Caki2 (cell line): Measurements from ENCODE around the gene PARD3. TPM values are rescaled to one million over a fixed set of nuclear protein-coding genes. Genes with fewer than 3 reads are reported as not detected.

Experiments used
- DNase-seq: peaks from one replicate; pipeline ENCODE4 v3.0.0-alpha.2; 2015; ENCODE audit warnings: low read depth
- in situ Hi-C: cut with HindIII; loops from 2 replicates; pipeline ENCODE4 v1.10.0; 2016; ENCODE audit warnings: low sequenced_read_pairs, low pct_unique_long_range_greater_than_20kb, mixed read lengths
- total RNA-seq: library from RNA; depleted of rRNA; stranded (reverse); fragments of >200 nt; shearing (Covaris generic); gene quantifications from 2 replicates; pipeline ENCODE4 v1.2.3, GENCODE V29; 2014; ENCODE audit warnings: low replicate concordance

Gene PARD3
- total RNA-seq, 1 experiment from 2014 or later = 237 TPM

DNA sequence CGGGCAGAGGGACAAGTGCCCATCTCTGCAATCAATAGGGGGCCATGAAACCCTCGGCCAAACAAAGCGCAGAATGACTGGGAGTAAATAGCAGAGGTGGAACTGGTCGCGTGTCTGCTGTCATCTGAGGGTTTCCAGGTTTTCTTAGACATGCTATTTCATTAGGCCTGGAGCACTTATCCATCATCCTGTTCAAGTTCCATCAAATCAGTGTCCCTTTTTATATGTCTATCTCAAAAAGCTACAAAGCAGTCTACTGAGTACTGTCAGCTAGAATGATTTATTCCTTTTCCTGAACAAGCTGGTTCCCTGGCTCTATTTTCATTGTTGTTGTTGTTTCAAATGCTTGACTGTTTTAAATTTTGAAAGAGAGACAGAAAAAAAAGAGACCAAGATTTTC is 590.5 kb downstream of the PARD3 start:
- in situ Hi-C loops = no loop called here
- DNase-seq = no peak

DNA sequence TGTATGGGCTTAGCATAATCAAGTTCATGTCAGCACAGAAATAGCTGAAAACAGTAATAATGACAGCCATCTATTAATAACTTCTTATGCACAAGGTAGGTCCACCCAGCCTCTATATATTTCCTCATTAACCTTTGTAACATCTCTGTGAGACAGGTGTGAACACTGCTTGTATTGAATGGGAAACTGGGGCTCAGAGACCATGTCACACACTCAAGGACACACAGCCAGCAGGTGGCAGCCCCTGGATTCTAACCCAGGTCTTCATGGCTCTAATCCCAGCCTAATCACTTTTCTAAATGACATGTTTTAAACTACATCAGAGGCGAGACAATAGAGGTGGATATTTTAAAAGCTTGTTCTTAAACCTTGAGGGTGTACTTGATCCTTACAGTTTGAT is 591.4 kb downstream of the PARD3 start:
- in situ Hi-C loops = no loop called here

DNA sequence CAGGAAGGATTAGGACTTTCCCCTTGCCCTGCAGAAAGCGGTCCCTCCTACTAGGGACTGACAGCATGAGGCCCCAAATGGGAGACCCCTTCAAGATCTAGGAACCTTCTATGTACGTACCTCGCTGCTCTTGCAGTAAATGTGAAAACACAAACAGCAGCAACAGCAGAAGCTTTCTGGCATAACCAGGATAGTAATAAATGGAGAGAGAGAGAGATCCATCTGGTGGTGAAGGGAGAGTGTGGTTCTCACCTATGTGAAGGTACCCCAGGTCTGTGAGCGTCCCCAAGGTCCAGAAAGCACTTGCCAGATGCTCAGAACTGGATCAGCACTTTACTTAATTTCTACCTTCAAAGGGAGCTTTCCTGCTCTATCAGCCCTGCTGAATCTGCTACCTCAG is 592.7 kb downstream of the PARD3 start:
- in situ Hi-C loops = no loop called here

More for the DNA sequence above, 591.4 kb downstream of the PARD3 start:
- DNase-seq = no peak

DNA sequence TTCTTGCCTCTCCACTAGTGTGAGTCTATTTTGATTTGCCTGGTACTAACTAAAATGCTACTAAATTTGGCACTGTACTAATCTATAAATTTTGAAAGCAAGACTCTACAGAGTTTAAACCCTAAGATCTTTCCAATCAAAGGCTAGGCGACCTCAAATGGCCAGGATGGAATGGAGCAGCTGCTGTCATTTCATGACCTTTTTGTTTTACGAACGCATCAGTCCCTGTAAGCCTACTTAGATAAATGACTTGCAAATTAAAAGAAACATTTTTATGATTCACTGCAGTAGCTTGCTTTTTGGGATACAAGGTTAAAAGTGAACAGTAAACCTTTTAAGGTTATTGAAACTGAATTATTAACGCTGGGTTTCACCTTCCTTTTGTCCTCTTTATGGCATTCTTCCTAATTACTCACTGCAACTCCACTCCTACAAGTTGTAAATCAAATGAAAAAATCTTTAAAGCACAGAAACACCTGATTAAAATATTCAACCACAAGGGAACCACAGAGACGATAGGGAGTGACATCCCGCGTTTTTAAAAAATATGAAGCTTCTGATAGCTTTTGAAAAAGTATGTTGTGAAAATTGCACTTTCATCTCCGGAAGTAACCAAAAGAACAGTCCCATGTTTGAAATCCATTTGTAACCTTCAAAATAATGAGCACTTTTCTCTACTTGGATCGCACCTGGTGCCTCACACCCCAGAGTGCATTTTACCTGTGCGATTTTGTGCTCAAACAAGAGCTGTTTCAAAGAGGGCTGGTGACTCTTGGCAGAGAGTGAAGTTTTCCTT is 595.1 kb downstream of the PARD3 start:
- in situ Hi-C loops = no loop called here
- no peak for DNase-seq

More for the DNA sequence above, 592.7 kb downstream of the PARD3 start:
- DNase-seq = no peak

DNA sequence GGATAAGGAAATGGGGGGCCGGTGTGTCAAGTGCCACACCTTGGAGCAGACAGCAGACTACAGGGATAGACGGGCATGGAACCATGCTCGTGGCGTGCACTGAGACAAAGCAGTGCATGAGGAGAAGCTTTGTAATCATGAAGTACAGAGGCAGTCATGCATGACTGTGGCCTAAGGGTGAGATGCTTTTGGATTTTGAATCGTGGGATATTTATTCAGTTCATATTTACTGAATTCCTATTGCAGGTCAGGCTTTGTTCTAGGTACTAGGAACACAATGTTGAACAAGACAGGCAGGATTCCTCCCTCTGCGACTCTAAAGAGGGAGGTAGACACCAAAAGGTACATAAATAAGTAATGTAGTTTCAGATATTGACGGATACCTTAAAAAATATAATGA is 597.6 kb downstream of the PARD3 start:
- peak; percentile 37 for DNase-seq
- in situ Hi-C loops = no loop called here

DNA sequence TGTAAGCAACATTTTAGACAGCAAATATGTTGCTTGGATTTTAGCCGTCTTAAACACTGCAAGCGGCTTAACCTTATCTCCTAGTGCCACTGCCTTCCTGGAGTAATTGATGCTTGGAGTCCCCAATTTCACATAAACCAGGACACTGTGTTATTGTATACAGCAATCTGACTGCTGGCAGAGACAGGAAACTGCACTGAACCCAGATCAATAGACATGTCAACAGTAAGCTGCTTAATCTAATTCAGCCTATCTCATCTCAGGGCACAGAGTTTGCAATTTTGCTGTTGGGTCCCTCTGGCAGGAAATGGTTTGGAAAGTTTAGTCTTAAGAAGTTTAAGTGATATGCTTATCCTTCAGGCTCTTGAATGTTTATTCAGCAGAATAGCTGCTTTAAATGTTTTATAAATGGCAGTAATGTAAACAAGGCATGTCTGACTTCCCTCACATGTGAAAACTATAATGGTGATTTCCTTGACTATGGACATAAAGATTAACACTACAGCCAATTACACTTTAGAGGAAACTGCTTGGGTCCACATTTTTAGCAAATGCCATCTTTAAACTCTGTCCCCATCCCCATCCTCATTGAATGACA is 598.6 kb downstream of the PARD3 start:
- in situ Hi-C loops = no loop called here

DNA sequence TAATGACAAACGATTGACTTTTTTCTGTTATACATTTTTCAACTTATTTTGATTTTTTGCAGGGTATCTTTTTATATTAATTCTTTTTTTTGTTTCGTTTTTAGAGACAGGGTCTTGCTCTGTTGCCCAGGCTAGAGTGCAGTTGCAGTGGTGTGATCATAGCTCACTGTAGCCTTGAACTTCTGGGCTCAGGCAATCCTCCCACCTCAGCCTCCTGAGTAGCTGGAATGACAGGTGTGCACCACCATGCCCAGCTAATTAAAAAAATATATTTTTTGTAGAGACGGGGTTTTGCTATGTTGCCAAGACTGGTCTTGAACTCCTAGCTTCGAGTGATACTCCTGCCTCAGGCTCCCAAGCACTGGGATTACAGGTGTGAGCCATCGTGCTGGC is 601.3 kb downstream of the PARD3 start:
- in situ Hi-C loops = no loop called here
- no peak for DNase-seq

More for the DNA sequence above, 598.6 kb downstream of the PARD3 start:
- DNase-seq = no peak

DNA sequence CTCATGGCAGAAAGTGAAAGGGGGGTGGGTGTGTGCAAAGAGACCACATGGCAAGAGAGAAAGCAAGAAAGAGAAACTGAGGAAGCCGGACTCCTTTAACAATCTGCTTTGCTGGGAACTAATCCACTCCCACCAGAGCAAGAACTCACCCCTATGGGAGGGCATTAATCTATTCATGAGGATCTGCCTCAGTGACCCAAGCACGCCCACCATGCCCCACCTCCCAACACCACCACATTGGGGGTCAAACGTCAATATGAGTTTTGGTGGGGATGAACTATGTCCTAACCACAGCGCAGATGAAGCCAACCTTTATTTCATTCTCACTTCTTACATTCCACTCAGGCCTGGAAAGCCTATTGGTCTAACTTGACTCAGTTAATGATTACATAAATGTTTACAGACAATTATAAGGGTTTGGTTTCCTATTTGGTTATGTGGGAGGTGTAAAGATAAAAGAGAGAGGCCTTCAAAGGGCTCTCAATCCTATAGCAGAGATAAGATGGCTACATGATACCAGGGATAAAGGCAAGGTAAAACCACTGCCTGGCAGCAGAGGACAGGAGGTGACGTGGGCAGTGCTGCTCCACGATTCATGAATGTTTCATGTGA is 601.8 kb downstream of the PARD3 start:
- in situ Hi-C loops = no loop called here
- DNase-seq = no peak

DNA sequence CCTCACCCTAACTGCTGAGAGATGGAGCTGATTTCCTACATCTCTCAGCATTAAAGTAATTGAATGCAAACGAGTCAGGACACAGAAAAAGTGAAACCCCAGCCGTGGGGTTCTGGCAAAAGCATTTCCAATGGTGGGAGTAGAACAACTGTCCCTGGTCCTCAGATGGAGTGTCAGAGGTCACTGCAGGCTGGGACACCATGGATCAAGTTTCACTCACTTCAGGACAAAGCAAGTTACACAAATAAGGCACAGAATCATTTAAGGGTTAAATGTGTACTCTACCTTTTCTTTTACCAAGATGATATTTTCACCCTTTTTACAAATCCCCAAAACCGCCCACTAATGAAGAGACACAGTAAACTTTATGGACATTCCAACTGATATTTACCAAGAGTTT is 607.8 kb downstream of the PARD3 start:
- no peak for DNase-seq
- in situ Hi-C loops = no loop called here

DNA sequence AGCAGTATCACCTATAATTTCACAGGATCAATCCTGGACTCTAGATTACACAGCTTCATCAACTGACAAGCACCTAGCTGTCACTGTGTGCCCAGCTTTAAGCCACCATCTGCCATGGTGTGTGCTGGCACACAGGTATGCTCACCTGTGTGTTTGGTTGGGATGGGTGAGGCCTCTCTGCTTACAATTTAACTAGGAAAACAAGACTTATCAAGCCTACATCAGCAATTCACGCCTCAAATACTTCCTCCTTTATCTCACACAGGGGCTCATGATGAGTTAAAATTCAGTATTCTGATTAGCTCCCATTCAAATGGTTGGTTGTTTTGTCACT is 608.2 kb downstream of the PARD3 start:
- in situ Hi-C loops = no loop called here
- DNase-seq = no peak

DNA sequence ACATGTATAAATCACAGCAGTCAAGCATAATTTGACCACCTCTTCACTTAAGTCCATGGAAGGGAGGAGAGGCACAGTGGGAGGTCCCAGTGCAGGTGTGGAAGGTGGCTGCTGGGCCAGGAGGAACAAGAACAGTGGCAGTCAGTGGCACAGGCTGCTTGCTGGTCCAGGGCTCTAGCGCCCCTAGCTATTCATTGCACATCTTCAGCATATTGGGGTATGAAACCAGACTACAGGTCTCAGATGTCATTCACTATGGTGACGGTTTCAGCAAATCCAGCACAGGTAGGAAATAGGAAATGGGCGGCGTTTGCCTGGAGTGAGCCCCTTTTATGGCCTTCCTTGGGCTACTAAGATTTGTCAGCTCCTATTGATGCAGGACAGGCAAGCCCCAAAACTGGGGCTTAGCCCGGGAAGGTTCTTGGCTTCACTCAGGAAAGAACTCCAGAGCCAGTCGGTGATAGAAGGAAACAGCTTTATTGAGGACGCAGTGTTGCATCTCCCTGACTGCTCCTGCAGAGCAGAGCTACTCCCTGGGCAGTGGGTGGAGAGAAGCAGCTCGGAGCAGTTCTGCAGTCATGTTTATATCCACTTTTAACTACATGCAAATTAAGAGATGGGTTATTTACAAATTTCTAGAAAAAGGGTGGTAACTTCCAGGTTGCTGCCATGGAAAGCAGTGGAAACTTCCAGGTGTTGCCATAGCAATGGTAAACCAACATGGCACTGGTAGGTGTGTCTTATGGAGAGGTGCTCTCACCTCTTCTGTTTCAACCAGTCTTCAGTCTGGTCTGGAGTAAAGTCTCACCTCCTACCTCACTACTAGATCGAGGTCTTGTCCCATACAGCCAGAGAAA is 608.8 kb downstream of the PARD3 start:
- in situ Hi-C loops = no loop called here
- no peak for DNase-seq

DNA sequence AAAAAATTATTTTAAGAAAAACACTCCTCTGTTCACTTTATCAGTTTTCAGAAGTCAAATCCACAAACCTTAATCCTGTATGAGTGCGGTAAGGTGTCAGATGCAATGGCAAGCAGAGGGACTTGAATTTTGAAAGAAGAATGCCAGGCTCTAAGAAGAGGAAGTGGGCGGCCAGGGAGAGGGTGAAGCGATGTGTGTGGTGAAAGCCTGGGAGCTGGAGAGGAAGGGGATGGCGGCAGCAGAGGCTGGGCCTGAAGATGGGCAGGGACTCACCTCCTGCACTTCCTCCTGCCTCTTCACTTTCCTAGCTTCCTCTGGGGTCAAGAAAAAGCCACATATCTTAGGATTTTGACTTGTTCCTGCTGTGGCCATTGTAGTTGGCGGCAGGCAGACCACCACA is 609.6 kb downstream of the PARD3 start:
- in situ Hi-C loops = no loop called here
- DNase-seq = no peak

DNA sequence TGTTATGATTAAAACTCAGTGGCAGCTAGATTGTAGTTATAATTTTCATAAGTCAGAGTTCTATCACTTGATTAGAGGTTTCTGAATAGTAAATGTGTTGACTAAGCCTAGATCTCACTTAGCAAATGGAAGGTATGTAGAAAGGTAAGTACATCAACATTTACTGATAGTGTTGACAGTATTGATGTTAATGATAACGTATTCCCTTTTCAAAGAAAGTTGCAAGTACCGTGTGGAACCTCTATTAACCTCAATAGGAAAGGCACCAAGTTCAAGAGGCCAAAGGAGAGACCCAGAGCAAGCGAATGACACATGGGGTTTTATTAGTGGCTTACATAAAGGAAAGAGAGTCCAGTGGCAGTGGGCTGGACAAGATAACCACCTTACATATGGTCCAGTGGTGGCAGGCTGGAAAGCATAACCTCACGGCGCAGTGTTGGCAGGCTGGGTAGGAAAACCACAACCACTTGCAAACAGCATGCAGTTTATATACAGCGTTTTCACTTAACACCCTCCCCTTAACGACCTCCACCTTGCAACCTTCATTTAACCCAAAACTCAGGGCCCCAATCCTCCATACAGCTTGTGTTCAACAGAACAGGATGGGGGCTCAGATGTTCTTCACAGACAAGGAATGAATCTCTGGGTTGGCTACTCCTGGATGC is 611.0 kb downstream of the PARD3 start:
- in situ Hi-C loops = no loop called here
- no peak for DNase-seq

DNA sequence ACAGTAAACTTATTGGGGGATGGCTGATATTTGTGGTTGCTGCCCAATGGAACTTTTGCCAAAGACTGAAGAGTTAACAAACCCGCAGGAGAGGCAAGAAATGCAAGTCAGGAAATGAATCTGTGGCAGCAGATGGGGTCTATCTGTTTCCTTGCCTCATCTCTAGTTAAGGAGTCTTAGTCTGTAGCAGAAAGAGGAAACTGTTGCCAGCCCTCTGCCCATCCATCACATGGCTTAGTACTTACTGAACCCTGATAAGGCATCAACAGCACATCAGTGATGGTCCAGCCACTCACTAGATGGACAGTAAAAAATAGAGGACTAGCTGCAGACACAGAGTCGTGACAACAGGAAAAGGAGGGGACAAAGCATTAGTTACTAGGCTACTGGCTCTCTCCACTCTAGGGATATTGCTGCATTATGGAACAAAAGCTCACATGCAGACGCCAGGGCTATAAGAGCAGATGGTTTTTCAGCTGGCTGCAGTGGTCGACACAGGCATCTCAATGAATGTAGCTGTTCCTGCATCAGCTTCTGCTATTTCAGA is 614.7 kb downstream of the PARD3 start:
- no peak for DNase-seq
- in situ Hi-C loops = no loop called here

DNA sequence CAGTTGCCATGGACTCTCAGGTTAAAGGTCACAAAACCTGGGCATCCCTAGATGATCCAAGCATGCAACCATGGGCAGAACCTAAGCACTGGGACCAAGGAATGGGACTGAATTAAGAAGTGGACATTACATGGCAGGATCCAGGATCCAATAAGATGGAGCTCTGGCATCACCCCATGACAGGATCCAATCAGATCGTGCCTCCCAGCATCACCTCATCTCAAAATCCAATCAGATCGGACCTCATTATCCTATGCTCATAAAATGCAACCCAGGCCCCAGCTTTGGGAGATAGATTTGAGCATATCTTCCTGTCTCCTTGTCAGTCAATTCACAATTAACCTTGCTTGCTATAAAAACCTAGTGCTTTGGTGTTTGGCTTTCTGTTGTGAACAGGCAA is 616.1 kb downstream of the PARD3 start:
- in situ Hi-C loops = no loop called here
- no peak for DNase-seq

DNA sequence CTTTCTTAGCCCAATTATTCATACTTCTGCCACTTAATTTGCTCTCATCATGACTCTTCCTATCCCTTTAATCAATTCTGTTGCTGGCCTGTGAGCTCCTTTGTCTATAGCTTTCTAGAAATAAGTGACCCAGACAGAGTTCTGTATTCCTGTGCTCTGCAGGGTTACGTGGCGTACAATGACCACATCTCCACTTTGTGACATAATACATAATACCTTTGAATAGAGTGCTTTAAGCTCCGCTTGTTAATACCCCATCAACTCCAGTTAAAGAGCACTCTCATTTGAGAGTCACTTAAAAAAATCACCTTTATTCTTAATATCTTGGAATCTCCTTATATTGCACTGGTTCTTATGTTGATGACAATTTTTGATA is 619.0 kb downstream of the PARD3 start:
- DNase-seq = no peak
- in situ Hi-C loops = no loop called here

DNA sequence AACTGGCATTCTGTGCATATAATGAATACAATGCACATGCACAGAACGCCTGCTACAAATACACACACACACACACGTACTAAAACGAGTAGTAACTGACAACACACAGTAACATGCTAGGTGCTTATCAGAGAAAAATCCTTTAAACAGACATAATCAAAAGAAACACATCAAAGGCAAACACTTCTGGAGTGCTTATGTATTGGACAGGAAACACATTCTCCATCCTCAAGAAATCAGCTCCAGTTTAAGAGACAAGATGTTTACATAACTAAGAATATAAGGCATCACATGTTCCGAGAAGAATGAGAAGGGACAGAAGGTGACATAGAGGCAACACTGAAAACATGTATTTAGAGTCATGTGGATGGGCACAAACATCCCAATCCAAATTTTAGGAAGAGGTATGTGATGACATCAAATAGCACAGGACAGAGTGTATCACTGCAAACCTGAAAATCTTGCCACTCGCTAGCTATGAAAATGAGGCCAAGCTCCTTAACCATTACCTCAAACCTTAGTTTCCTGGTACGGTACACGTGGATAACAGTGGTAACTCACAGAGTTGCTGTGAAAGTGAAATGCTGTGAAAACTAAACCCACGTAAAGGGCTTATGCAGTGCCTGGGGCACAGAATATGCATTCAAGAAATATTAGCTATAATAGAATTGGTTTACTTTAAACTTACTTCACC is 619.6 kb downstream of the PARD3 start:
- in situ Hi-C loops = no loop called here
- DNase-seq = no peak
